Pulmonary artery endothelial cell (primary cell): ENCODE measurements around the gene NCBP1. TPM values are rescaled to one million over a fixed set of nuclear protein-coding genes. Genes with fewer than 3 reads are reported as not detected.
"Not testable (repeated sequence)": the region's sequence is repeated elsewhere in the genome, so short reads cannot be mapped to it uniquely, and the experiment has no call there.

Experiments used
- DNase-seq: peaks from one replicate; pipeline ENCODE4 v3.0.0-alpha.2; 2011; ENCODE audit warnings: low read depth, low spot score
- total RNA-seq: library from RNA; depleted of rRNA; stranded (reverse); fragments of >200 nt; gene quantifications from 2 replicates; pipeline ENCODE4 v1.2.3, GENCODE V29; 2014

The NCBP1 gene
- total RNA-seq = 40.4 and 65.0 TPM in 2 replicates

- peak; percentile 93 for DNase-seq
Observed at GRCh38 chr9:97632985-97633858, at the start of gene NCBP1, which contains the start of gene TSTD2. Gene NCBP1 (plus strand): TSS chr9:97633821. CDS start chr9:97633882, 61 bp downstream. Gene TSTD2 (minus strand): TSS chr9:97633368. CDS start chr9:97627562, 5,806 bp downstream.

DNA sequence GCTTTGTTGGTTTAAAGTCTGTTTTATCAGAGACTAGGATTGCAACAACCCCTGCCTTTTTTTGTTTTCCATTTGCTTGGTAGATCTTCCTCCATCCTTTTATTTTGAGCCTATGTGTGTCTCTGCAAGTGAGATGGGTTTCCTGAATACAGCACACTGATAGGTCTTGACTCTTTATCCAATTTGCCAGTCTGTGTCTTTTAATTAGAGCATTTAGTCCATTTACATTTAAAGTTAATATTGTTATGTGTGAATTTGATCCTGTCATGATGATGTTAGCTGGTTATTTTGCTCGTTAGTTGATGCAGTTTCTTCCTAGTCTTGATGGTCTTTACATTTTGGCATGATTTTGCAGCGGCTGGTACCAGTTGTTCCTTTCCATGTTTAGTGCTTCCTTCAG, 48.8 kb upstream of the NCBP1 start:
- DNase-seq = not testable (repeated sequence)

GRCh38 chr9:97586909-97587308, 46.7 kb upstream of the NCBP1 start:
- DNase-seq = not testable (repeated sequence)

DNA sequence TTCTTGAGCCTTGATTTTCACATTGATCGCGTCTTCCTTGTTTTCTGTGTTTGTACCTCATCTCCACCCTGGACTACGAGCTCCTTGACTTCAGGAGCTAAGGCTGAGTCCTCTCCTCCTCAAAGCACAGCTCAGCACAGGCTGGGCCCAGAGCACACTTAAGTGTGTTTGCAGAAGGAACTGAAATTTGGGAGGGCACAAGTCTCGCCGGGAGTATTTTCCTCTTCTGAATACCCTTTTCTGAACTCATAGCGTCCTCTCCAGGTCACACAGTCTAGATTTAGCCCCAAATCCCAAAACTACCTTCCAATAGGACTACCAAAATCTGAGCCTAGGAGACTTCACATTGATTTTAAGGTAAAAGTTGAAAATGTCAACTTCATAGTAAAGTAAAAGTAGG, 42.1 kb upstream of the NCBP1 start:
- DNase-seq = no peak

DNA sequence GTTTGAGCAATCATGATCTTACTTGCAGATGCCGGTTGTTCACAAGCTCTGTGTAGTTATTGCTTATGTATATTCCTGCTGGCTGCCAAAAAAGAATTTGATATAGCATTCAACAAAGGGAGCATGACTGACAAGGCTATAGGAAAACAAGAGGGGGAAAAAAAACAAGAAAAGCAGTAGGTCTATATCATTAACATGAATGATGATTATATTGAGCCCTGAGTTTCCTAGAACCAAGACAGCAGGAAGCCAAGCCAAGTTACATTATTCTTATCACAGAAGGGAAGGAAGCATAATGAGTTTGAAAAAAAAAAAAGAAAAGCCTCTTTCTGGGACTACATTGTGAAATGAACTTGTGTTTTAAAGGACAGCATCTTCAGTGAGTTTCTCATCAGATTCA, 41.5 kb upstream of the NCBP1 start:
- no peak for DNase-seq

DNA sequence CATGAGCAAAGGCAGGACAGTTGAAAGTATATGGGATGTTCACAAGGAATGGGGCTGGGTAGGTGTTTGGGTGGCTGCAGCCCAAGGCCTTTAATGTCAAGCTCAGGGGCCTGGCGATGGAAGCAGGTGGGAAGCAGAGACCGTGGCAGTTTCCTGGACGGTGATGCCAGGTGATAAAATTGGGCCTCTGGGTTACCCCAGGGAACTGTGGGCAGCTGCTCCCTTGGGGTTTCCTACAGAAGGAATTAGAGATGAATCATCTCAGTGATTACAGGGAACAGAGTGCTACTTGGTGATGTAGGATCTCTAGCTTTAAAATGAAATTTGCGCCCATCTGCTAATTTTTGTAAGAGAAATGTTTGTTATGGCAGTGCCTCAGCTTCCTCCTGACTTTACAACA, 39.7 kb upstream of the NCBP1 start:
- DNase-seq = no peak

- no peak for DNase-seq
Observed at GRCh38 chr9:97594381-97594921, 39.2 kb upstream of the NCBP1 start.

GRCh38 chr9:97596906-97597305, 36.7 kb upstream of the NCBP1 start:
- no peak for DNase-seq

DNA sequence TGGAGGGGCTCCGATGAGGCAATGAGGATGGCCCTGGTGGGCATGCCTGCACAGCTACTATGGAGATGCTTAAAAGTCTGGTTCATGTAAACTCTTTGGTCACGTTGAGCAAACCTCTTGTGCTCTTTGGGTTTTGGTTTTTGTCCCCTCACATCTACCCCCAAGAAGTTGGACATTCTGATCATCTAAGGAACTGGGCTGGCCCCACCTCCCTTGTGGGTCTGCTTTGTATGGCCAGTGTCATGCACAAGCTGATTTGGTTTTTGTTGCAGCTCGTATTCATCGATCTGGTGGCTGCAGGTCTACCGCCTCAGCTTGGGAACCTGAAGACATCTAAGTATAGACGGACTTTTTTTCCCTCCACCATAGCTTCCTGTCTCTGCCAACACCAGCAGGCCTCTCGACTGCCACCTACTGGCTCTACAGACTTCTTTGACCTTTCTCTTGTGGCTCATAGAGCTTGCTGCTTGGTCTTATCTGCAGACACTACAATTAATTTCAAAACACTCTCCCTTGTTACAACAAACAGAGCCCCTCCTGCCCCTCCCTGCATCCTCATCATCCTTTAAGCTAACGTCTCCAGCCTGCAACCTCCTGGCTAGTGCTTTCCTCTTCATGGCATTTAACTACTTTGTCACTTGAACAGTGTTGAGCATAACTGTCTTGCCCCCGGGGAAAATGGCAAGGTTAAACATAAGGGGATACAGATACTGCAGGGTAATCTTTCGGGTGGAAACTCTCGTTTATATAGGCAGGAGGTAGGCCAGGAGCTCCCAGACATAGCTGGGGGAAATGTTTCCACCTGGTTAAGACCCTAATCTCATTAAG, 34.9 kb upstream of the NCBP1 start:
- DNase-seq = peak; percentile 68

GRCh38 chr9:97599314-97599846, 34.2 kb upstream of the NCBP1 start:
- no peak for DNase-seq

- no peak for DNase-seq
Observed at GRCh38 chr9:97600531-97601227, 32.9 kb upstream of the NCBP1 start.

DNA sequence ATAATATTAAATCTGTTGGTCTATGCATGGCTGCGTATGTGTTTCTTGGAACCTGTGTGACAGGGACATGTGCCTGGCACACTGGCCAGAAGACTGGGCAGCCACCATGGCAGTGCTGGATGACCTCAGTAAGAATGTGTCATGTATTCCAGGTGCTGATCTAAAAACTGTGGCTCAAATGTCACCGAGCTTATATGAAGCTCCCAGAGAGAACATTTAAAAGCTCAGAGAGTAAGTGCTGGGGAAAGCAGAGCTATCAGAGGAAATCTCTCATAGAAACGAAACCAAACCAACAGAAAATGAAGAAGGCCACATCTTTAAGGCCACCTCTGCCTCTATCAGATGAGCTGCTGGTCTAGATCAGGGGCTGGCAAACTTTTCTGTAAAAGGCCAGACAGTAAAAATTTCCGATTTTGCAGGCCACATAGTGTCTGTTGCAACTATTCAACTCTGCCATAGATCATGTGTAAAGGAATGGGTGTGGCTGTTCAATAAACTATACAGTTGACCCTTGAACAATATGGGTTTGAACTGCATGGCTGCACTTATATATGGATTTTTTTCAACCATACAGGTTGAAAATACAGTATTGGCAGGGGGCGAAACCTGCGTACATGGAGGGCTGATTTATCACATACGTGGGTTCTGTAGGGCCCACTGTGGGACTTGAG, 32.3 kb upstream of the NCBP1 start:
- DNase-seq = no peak

GRCh38 chr9:97602430-97602829, 31.2 kb upstream of the NCBP1 start:
- no peak for DNase-seq

DNA sequence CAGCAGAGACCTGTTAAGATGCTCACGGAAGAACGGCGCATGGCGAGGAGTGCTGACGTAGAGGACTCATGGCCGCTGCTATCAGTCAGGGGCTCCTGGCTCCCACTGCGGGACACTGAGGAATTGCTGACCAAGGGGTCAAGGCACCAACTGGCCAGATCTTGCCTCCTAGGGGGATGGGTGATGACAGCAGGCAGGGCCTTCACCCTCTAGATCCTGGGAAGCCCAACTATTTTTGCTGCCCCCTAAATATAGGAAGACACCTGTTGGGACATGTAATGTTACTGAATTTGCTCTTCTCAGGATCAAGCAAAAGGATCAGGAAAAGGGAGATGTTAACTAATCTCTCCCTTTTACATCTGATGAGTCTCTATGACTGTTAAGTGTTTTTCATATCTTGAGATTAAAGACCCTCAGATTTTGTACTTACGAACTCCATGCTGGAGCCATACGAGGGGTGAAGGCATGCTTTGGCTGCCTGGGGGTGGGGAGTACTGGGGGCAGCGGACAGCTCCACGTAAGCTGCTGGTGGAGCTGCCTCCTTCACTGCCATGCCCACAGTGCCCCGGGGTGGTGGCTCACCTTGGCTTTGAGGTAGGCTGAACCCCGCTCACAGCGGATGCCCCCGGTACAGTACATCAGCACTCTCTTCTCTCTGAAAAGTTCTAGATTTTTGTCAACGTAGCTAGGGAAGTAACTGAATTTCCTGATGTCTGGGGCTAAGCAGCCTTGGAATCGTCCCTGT, 28.5 kb upstream of the NCBP1 start:
- DNase-seq = no peak

GRCh38 chr9:97615439-97616072, 18.1 kb upstream of the NCBP1 start:
- DNase-seq = no peak

DNA sequence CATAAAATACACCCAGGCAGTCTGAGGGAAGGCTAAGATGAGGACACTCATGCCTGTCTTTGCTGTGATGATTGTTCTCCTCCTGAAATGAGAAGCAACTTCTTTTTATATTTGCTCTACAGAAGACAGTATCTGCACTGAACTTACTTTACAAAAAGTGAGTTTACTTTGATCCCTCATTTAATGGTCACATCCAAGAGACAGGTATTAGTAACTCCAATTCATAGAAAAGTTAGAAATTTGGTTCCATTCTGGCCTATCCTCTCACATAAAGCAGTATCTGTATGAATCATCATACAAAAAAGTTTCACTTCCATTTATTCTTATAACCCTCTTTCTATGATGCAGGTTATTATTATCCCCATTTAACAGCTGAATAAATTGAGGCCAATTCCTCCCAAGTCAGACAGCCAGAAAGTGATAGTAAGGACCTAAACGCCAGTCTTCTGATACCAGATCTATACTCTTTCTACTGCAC, 15.6 kb upstream of the NCBP1 start:
- DNase-seq = no peak

- not testable (repeated sequence) for DNase-seq
Observed at GRCh38 chr9:97620063-97620462, 13.6 kb upstream of the NCBP1 start.

DNA sequence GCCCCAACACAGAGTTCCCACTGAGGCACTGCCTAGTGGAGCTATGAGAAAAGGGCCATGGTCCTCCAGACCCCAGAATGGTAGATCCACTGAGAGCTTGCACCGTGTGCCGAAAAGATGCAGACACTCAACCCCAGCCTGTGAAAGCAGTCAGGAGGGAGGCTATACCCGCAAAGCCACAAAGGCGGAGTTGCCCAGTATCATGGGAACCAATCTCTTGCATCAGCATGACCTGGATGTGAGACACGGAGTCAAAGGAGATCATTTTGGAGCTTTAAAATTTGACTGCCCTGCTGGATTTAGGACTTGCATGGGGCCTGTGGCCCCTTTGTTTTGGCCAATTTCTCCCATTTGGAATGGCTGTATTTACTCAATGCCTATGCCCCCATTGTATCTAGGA, 11.1 kb upstream of the NCBP1 start:
- not testable (repeated sequence) for DNase-seq

DNA sequence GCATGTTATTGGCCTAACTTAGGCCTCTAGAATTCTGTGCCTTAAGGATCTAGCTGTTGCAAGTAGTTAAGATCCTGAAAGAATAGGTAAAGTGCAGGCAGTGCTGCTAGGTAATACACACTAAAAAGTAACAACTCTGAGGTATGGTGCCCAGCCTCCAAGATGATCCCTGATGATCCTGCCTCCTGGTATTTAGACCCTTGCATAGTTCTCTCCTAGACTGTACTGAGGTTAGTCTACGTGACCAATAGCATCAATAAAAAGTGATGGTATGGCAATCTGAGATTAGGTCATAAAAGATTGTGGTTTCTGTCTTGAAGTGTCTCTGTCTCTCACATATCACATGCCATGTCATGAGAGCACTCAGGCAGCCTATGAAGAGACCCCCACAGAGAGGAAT, 9.7 kb upstream of the NCBP1 start:
- DNase-seq = no peak
